Activated CD8-positive, alpha-beta T cell treated with anti-CD3 and anti-CD28 coated beads for 36 hours (primary cell): ENCODE data around the gene B4GALT2. TPM values are rescaled to one million over a fixed set of nuclear protein-coding genes. Genes with fewer than 3 reads are reported as not detected.

ENCODE experiments used
- ATAC-seq: fragments of 200-7000 bp; cut with Tn5 transposase; one replicate; pipeline ENCODE4 v1.10.0; 2021; ENCODE audit warnings: mild to moderate bottlenecking, moderate library complexity
- CTCF ChIA-PET: fragments of 350-600 bp; sonication (Branson Sonifier 250); formaldehyde crosslinking; loops from one replicate; lab custom pipeline; 2021; ENCODE audit warnings: antibody characterized with exemption; lab: Charles Lee
- POLR2A ChIA-PET: fragments of 350-600 bp; sonication (Branson Sonifier 250); formaldehyde crosslinking; loops from one replicate; lab custom pipeline; 2021; ENCODE audit warnings: antibody characterized with exemption; lab: Charles Lee
- DNase-seq: peaks from one replicate; pipeline ENCODE4 v3.0.0-alpha.2; 2020
- H3K27ac Mint-ChIP-seq: one replicate; pipeline ENCODE4 v1.8.0; 2021; ENCODE audit warnings: mild to moderate bottlenecking, mixed read lengths
- H3K27me3 Mint-ChIP-seq: one replicate; pipeline ENCODE4 v1.8.0; 2021; ENCODE audit warnings: mixed read lengths
- H3K36me3 Mint-ChIP-seq: one replicate; pipeline ENCODE4 v1.8.0; 2021; ENCODE audit warnings: low read depth, mixed read lengths
- H3K4me1 Mint-ChIP-seq: one replicate; pipeline ENCODE4 v1.8.0; 2021; ENCODE audit warnings: low read depth, mixed read lengths
- H3K4me3 Mint-ChIP-seq: one replicate; pipeline ENCODE4 v1.8.0; 2021; ENCODE audit warnings: mild to moderate bottlenecking, moderate library complexity, mixed read lengths
- H3K9me3 Mint-ChIP-seq: one replicate; pipeline ENCODE4 v1.8.0; 2021; ENCODE audit warnings: mixed read lengths
- CTCF ChIP-seq: fragments of 200-600 bp; IDR thresholded peaks from one replicate; pipeline ENCODE4 v1.8.0; 2022; ENCODE audit warnings: antibody characterized with exemption, mild to moderate bottlenecking
- intact Hi-C: fragments of 100-400 bp; cut with micrococcal nuclease; formaldehyde crosslinking; loops from one replicate; pipeline ENCODE4 v1.10.0; 2022
- total RNA-seq, 2 experiments: library from RNA; stranded (reverse); gene quantifications; one replicate each; pipeline ENCODE4 v1.2.3, GENCODE V29; 2021

B4GALT2 gene
- 10 to 100 TPM; 35.4 to 35.5 TPM for total RNA-seq

DNA sequence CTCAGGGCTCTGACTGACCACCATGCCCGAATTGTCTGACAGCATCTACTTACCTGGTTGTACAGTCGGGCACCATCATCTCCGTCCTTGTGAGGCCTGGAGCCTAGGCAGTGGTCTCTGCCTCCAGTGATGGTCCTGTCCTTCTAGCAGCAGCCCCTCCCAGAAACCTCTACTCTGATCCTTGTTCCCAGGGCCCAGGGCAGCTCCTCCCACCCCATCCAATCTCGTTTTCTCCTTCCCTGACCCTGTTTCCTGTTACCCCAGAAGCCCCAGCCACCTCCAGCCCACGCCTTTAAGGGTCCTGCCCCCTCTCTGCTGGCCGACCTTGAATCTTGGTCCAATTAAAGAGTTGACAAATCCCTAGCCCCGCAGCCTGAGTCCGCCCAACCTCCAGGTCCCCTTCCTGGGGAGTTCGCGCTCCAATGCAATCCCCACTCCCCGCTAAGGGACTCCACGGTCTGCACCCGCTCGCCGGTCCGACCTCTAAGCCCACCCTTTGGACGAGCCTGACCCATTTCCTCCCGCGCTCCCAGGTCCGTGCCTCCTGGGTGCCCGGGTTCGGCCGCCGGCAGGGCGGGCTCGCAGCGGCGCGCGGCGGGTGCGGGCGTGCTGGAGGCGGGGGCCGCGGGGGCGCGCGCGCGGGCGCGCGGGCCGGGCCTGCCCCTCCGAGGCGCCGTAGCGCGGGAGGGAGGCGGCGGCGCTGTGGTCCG, at the start of gene B4GALT2:
Gene B4GALT2, plus strand, starts transcription at position 660 of the 710 bp plus-strand sequence. CDS start 1,951 bp downstream, outside the sequence.
- ChIA-PET POLR2A (interaction anchor here (0.9 kb wide), 2 partner anchors 15 to 69 kb away, joined by 3 read pairs; no protein-coding TSS in a partner anchor), CTCF (interaction anchor here (0.9 to 1.3 kb wide), 3 partner anchors 26 to 44 kb away, joined by 3 to 5 read pairs (median 3); partner anchors contain the start of gene IPO13)
- intact Hi-C loops = no loop called here
- Mint-ChIP-seq H3K27me3 (no peaks in the 10 kb centered on the region), H3K9me3 (no peaks in the 10 kb centered on the region), H3K4me3 (peak within 1 kb of the TSS; percentile 86), H3K27ac (peak within 1 kb of the TSS; percentile 80), H3K36me3 (peaks cover 43% of the 10 kb centered on the region), H3K4me1 (peaks cover 43% of the 10 kb centered on the region)
- ATAC-seq (peak; percentile 9), DNase-seq (peak; percentile 47)
- no peak for TF ChIP-seq CTCF

- ATAC-seq (no peak), DNase-seq (peak; percentile 49)
- TF ChIP-seq CTCF = peak; percentile 48
- Mint-ChIP-seq H3K4me3 (no peak overlapping the region), H3K9me3 (no peaks in the 10 kb centered on the region), H3K36me3 (peaks cover 4% of the 10 kb centered on the region), H3K27ac (no peak overlapping the region), H3K4me1 (peaks cover 19% of the 10 kb centered on the region), H3K27me3 (peaks cover 19% of the 10 kb centered on the region)
- POLR2A ChIA-PET = interaction anchor here (1.1 kb wide), 1 partner anchor 15 kb away, joined by 3 read pairs; no protein-coding TSS in a partner anchor
- intact Hi-C loops = loop anchor here (5.0 kb wide), 1 partner anchor 403 kb away; no protein-coding TSS in a partner anchor
- CTCF ChIA-PET = interaction anchor here (0.7 to 12.8 kb wide), 15 partner anchors 9 to 402 kb away, joined by 3 to 307 read pairs (median 4); partner anchors contain the start of gene IPO13
Measured at GRCh38 chr1:43930168-43930948, 48.7 kb upstream of the B4GALT2 start.

DNA sequence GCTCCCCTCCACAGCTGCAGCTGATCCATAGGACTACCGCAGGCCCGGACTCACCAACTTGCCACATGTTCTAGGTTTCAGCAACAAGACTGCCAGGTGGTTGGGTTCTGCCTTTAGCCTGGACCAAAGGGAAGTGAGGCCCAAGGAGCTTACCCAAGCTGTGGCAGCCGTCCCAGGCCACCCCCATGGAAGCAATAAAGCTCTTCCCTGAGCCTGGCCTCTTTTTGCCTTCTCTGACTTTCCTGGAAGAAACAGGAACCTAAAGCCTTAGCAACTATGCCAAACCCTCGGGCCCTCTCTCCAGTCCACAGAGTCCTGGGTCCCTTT, 48.1 kb upstream of the B4GALT2 start:
- peaks cover 23% of the 10 kb centered on the region for H3K27me3 Mint-ChIP-seq
- ATAC-seq (no peak), DNase-seq (no peak)
- H3K27ac Mint-ChIP-seq = no peak overlapping the region
- H3K4me1 Mint-ChIP-seq = peaks cover 22% of the 10 kb centered on the region
- ChIA-PET POLR2A (no interaction called here), CTCF (interaction anchor here (0.7 to 12.8 kb wide), 14 partner anchors 8 to 403 kb away, joined by 3 to 307 read pairs (median 4); partner anchors contain the start of gene IPO13)
- H3K4me3 Mint-ChIP-seq = no peak overlapping the region
- no peak for TF ChIP-seq CTCF
- H3K36me3 Mint-ChIP-seq = peaks cover 1% of the 10 kb centered on the region
- no peaks in the 10 kb centered on the region for H3K9me3 Mint-ChIP-seq
- intact Hi-C loops = loop anchor here (5.0 kb wide), 1 partner anchor 404 kb away; no protein-coding TSS in a partner anchor

DNA sequence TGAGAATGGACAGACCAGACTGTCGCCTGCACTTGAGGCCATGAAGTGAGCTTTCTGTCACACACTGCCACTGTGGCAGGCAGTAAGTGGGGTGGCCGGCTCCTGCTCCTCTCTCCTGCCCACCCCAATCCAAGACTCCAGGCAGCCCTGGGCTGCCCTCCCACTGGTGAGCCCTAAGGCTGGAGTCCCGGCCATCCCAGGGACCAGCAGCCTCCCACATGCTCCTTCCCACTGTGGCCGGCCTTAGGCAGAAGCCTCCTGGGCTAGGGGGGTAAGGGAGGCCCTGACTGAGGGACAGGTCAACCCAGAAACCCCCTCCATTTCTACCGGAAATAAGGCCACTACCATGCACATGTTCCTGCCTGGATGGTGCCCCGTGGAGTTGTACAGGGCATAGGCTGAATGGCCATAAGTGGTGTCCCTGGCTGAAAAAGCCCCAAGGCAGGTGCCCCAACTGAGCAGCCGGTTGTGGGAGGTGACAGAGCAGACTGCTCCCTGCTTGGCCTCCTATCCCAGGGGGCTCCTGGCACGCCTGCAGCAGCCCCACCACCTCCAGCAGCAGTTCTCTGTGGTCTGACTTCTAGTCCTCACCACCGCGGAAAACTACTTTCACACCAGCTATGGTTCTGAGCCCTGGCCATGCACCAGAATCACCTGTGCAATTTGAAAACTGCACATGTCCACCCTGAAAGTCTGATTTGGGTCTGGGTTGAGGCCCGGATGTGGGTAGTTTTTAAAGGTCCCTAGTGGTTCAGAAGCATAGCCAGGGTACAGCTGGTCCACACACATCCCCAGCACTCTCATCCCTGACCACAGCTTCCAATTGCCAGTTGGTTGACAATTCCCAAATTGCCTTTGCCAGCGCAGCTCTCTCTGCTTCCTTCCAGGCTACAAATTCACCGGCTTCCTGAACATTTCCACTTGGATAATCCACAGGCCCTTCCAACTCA, 47.0 kb upstream of the B4GALT2 start:
- H3K9me3 Mint-ChIP-seq = no peaks in the 10 kb centered on the region
- peaks cover 25% of the 10 kb centered on the region for H3K27me3 Mint-ChIP-seq
- no peak overlapping the region for H3K4me3 Mint-ChIP-seq
- no peak for TF ChIP-seq CTCF
- ChIA-PET CTCF (interaction anchor here (1.7 to 12.8 kb wide), 6 partner anchors 14 to 402 kb away, joined by 5 to 307 read pairs (median 16); partner anchors contain the start of genes IPO13 and PTPRF), POLR2A (interaction anchor here (1.0 kb wide), 1 partner anchor 16 kb away, joined by 3 read pairs; no protein-coding TSS in a partner anchor)
- DNase-seq (no peak), ATAC-seq (no peak)
- H3K36me3 Mint-ChIP-seq = no peaks in the 10 kb centered on the region
- intact Hi-C loops = loop anchor here (5.0 kb wide), 1 partner anchor 405 kb away; no protein-coding TSS in a partner anchor
- H3K4me1 Mint-ChIP-seq = peaks cover 24% of the 10 kb centered on the region
- no peak overlapping the region for H3K27ac Mint-ChIP-seq
